ENCODE data around the gene DOCK3.
A peak's percentile ranks its signal among the peaks of the same experiment; 100 is the strongest.
"Not testable (repeated sequence)": the region's sequence is repeated elsewhere in the genome, so short reads cannot be mapped to it uniquely, and the experiment has no call there.

The DOCK3 gene

GRCh38 chr3:50806031-50806430, 131.3 kb downstream of the DOCK3 start:
- no peak for DNase-seq (ENCODE audit: low read depth)

- no peak for DNase-seq (ENCODE audit: low read depth)
Observed at GRCh38 chr3:50806806-50807205, 132.1 kb downstream of the DOCK3 start.

- DNase-seq (ENCODE audit: low read depth): no peak
Observed at GRCh38 chr3:50807266-50807665, 132.5 kb downstream of the DOCK3 start.

- no peak for DNase-seq (ENCODE audit: low read depth)
Observed at GRCh38 chr3:50811893-50812292, 137.2 kb downstream of the DOCK3 start.

GRCh38 chr3:50815844-50816243, 141.1 kb downstream of the DOCK3 start:
- no peak for DNase-seq (ENCODE audit: low read depth)

- DNase-seq (ENCODE audit: low read depth): no peak
Observed at GRCh38 chr3:50816894-50817293, 142.2 kb downstream of the DOCK3 start.

GRCh38 chr3:50817756-50818529, 143.2 kb downstream of the DOCK3 start:
- DNase-seq (ENCODE audit: low read depth): no peak

GRCh38 chr3:50819882-50820281, 145.2 kb downstream of the DOCK3 start:
- no peak for DNase-seq (ENCODE audit: low read depth)

- DNase-seq (ENCODE audit: low read depth): no peak
Observed at GRCh38 chr3:50825841-50826240, 151.1 kb downstream of the DOCK3 start.

GRCh38 chr3:50830451-50830850, 155.7 kb downstream of the DOCK3 start:
- DNase-seq (ENCODE audit: low read depth): no peak

- not testable (repeated sequence) for DNase-seq (ENCODE audit: low read depth)
Observed at GRCh38 chr3:50831009-50831408, 156.3 kb downstream of the DOCK3 start.

GRCh38 chr3:50840983-50841489, 166.3 kb downstream of the DOCK3 start:
- no peak for DNase-seq (ENCODE audit: low read depth)

GRCh38 chr3:50848308-50848707, 173.6 kb downstream of the DOCK3 start:
- DNase-seq (ENCODE audit: low read depth): no peak

- no peak for DNase-seq (ENCODE audit: low read depth)
Observed at GRCh38 chr3:50850639-50851511, 176.1 kb downstream of the DOCK3 start.

- DNase-seq (ENCODE audit: low read depth): no peak
Observed at GRCh38 chr3:50853936-50854335, 179.2 kb downstream of the DOCK3 start.

- DNase-seq (ENCODE audit: low read depth): no peak
Observed at GRCh38 chr3:50862221-50862620, 187.5 kb downstream of the DOCK3 start.

GRCh38 chr3:50873376-50874157, 198.8 kb downstream of the DOCK3 start:
- DNase-seq (ENCODE audit: low read depth): no peak

GRCh38 chr3:50874876-50875275, 200.1 kb downstream of the DOCK3 start:
- not testable (repeated sequence) for DNase-seq (ENCODE audit: low read depth)

- DNase-seq (ENCODE audit: low read depth): peak; percentile 4
Observed at GRCh38 chr3:50876947-50877346, 202.2 kb downstream of the DOCK3 start.

GRCh38 chr3:50882733-50883132, 208.0 kb downstream of the DOCK3 start:
- not testable (repeated sequence) for DNase-seq (ENCODE audit: low read depth)

GRCh38 chr3:50883755-50884154, 209.0 kb downstream of the DOCK3 start:
- DNase-seq (ENCODE audit: low read depth): no peak

Measured in stromal cell of bone marrow (primary cell).